Measurements from ENCODE around the gene KLHL26. TPM values are rescaled to one million over a fixed set of nuclear protein-coding genes. Genes with fewer than 3 reads are reported as not detected.

Gene KLHL26
- total RNA-seq, 1 donor from 2014 or later = 10.9 TPM

- Mint-ChIP-seq H3K4me1 (peaks cover 23% of the 10 kb centered on the region), H3K27me3 (no peaks in the 10 kb centered on the region), H3K27ac (peak overlapping the region; percentile 84), H3K4me3 (peak overlapping the region; percentile 88), H3K9me3 (no peaks in the 10 kb centered on the region), H3K36me3 (ENCODE audit: low read depth) (no peaks in the 10 kb centered on the region)
- TF ChIP-seq, protein P1, sequence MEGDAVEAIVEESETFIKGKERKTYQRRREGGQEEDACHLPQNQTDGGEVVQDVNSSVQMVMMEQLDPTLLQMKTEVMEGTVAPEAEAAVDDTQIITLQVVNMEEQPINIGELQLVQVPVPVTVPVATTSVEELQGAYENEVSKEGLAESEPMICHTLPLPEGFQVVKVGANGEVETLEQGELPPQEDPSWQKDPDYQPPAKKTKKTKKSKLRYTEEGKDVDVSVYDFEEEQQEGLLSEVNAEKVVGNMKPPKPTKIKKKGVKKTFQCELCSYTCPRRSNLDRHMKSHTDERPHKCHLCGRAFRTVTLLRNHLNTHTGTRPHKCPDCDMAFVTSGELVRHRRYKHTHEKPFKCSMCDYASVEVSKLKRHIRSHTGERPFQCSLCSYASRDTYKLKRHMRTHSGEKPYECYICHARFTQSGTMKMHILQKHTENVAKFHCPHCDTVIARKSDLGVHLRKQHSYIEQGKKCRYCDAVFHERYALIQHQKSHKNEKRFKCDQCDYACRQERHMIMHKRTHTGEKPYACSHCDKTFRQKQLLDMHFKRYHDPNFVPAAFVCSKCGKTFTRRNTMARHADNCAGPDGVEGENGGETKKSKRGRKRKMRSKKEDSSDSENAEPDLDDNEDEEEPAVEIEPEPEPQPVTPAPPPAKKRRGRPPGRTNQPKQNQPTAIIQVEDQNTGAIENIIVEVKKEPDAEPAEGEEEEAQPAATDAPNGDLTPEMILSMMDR (IDR thresholded peaks at IDR 0.05) = no peak
- CTCF ChIA-PET = no interaction called here
- ATAC-seq (ENCODE audit: low read depth) (peak; percentile 86), DNase-seq (peak; percentile 99)
- POLR2A ChIA-PET = no interaction called here
- intact Hi-C loops (cut with micrococcal nuclease) = loop anchor here (1.0 to 5.0 kb wide), 12 partner anchors 46 to 556 kb away; partner anchors contain the start of genes ARMC6, BORCS8, COPE and CRTC1
Observed at GRCh38 chr19:18636183-18636968, 452 bp upstream of the KLHL26 start.

GRCh38 chr19:18637673-18638630 is 1.1 kb downstream of the KLHL26 start:
- no peak for ATAC-seq (ENCODE audit: low read depth)
- Mint-ChIP-seq H3K9me3 (no peaks in the 10 kb centered on the region), H3K27me3 (no peaks in the 10 kb centered on the region), H3K4me3 (peak overlapping the region; percentile 88), H3K27ac (peak overlapping the region; percentile 79), H3K4me1 (peaks cover 23% of the 10 kb centered on the region), H3K36me3 (ENCODE audit: low read depth) (no peaks in the 10 kb centered on the region)
- intact Hi-C loops (cut with micrococcal nuclease) = loop anchor here (2.0 to 5.0 kb wide), 4 partner anchors 45 to 394 kb away; partner anchors contain the start of genes ARMC6, CRTC1 and SUGP2
- CTCF ChIA-PET = no interaction called here
- POLR2A ChIA-PET = no interaction called here
- no peak for DNase-seq
- TF ChIP-seq, protein P1 (IDR thresholded peaks at IDR 0.05) = no peak

DNA sequence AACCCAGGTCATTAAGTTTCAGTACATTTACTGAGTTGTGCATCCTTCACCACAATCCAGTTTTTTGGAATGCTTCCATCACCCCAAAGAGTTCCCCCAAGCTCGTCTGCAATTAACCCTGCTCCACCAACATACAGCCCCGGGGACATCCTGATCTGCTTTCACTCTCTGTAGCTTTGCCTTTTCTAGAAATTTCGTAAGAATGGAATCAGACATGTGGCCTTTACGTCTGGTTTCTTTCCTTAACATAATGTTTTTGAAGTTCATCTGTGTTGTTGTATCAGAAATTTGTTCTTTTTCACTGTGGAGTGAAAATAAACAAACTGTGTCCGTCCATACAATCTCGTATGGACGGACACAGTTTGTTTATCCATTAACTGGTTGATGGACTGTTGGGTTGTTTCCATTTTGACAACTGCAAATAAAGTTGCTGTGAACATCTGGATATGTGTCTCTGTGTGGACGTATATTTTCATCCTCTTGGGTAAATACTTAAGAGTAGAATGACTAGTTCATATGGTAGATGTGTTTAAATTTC is 2.9 kb downstream of the KLHL26 start:
- CTCF ChIA-PET = no interaction called here
- intact Hi-C loops (cut with micrococcal nuclease) = loop anchor here (5.0 kb wide), 2 partner anchors 148 to 393 kb away; partner anchors contain the start of genes ARMC6 and SUGP2
- peaks cover 2% of the 10 kb centered on the region for H3K36me3 Mint-ChIP-seq (ENCODE audit: low read depth)
- ATAC-seq (ENCODE audit: low read depth) (no peak), DNase-seq (no peak)
- no peak overlapping the region for H3K27ac Mint-ChIP-seq
- POLR2A ChIA-PET = interaction anchor here (1.2 kb wide), 1 partner anchor 193 kb away, joined by 4 read pairs; no protein-coding TSS in a partner anchor
- TF ChIP-seq, protein P1 (IDR thresholded peaks at IDR 0.05) = no peak
- H3K9me3 Mint-ChIP-seq = no peaks in the 10 kb centered on the region
- no peak overlapping the region for H3K4me3 Mint-ChIP-seq
- H3K4me1 Mint-ChIP-seq = peaks cover 33% of the 10 kb centered on the region
- no peaks in the 10 kb centered on the region for H3K27me3 Mint-ChIP-seq

- no peak for DNase-seq
- ChIA-PET CTCF (interaction anchor here (1.1 to 1.2 kb wide), 2 partner anchors 50 to 203 kb away, joined by 3 read pairs; no protein-coding TSS in a partner anchor), POLR2A (interaction anchor here (0.6 kb wide), 2 partner anchors 55 to 185 kb away, joined by 3 to 4 read pairs; no protein-coding TSS in a partner anchor)
- Mint-ChIP-seq H3K4me1 (peaks cover 27% of the 10 kb centered on the region), H3K4me3 (no peak overlapping the region), H3K27ac (no peak overlapping the region), H3K36me3 (ENCODE audit: low read depth) (peaks cover 2% of the 10 kb centered on the region), H3K9me3 (no peaks in the 10 kb centered on the region), H3K27me3 (no peaks in the 10 kb centered on the region)
- TF ChIP-seq, protein P1 (IDR thresholded peaks at IDR 0.05) = no peak
- ATAC-seq (ENCODE audit: low read depth) = peak; percentile 74
- intact Hi-C loops (cut with micrococcal nuclease) = no loop called here
Observed at GRCh38 chr19:18644196-18645034, 7.6 kb downstream of the KLHL26 start.
